ENCODE measurements around the gene EDDM3A. TPM values are rescaled to one million over a fixed set of nuclear protein-coding genes. Genes with fewer than 3 reads are reported as not detected.

Gene EDDM3A
- total and polyA plus RNA-seq, 10 of the 15 experiments (the other 5 are each of a cell fraction or from before 2014, with no cell fraction given) = not detected

- Histone ChIP-seq H3K4me1 (ENCODE audit: control insufficient read depth, insufficient read depth, low read length) (no peaks in the 10 kb centered on the region), H3K9ac (ENCODE audit: control insufficient read depth, insufficient read depth, low read length) (no peak overlapping the region), H4K20me1 (ENCODE audit: control insufficient read depth, insufficient read depth) (no peaks in the 10 kb centered on the region), H3K9me3 (replicated peaks; ENCODE audit: control insufficient read depth, insufficient read depth, low read length) (no peaks in the 10 kb centered on the region), H3K4me3 (no peak overlapping the region), H3K27ac (ENCODE audit: control insufficient read depth, insufficient read depth) (no peak overlapping the region), H2AFZ (ENCODE audit: control insufficient read depth, low read depth, low read length) (no peak overlapping the region), H3K36me3 (ENCODE audit: control insufficient read depth in 2 of 2, insufficient read depth in 2 of 2, low read length in 1 of 2) (no peaks in the 10 kb centered on the region), H3K4me2 (ENCODE audit: control insufficient read depth, insufficient read depth) (no peak overlapping the region), H3K27me3 (replicated peaks in 1 of 2; ENCODE audit: control insufficient read depth in 2 of 2, insufficient read depth in 2 of 2, low read length in 1 of 2) (peaks cover 0 to 3% of the 10 kb centered on the region in 2 experiments; a peak in 2 of 4 replicates), H3K79me2 (ENCODE audit: control insufficient read depth, insufficient read depth, low read length) (no peaks in the 10 kb centered on the region)
- intact Hi-C loops (cut with micrococcal nuclease; ENCODE audit: unreplicated experiment) (no loop called here), in situ Hi-C loops (cut with MboI) (no loop called here)
- BruUV-seq (replicated peaks) = no TSS peak
- 56% methylated on average over 5 of the region's 5 CpGs for WGBS (ENCODE audit: insufficient coverage, insufficient replicate concordance, low lambda C conversion rate, missing lambda C conversion rate)
- no peak for FAIRE-seq
- ChIA-PET POLR2A (no interaction called here), SMC1A (ENCODE audit: uncharacterized antibody, unreplicated experiment) (no interaction called here), CTCF (interaction anchor here (1.1 kb wide), 1 partner anchor 9 kb away, joined by 3 read pairs; no protein-coding TSS in a partner anchor), RAD21 (ENCODE audit: unreplicated experiment) (no interaction called here)
- ATAC-seq = no peak
- no peak for DNase-seq (ENCODE audit: low read depth, low spot score)
- TF ChIP-seq HDGF (IDR thresholded peaks at IDR 0.05) (no peak), HDAC6 (IDR thresholded peaks at IDR 0.05; ENCODE audit: unreplicated experiment) (no peak), SRF (IDR thresholded peaks at IDR 0.05; ENCODE audit: low read depth in 2 of 2, low read length in 2 of 2) (no peak), STAT1 (conservative IDR thresholded peaks at IDR 0.05) (no peak), POLR2A (IDR thresholded peaks at IDR 0.05; ENCODE audit: low read depth, low read length) (no peak), BCLAF1 (IDR thresholded peaks at IDR 0.05) (no peak), ZNF384 (IDR thresholded peaks at IDR 0.05; ENCODE audit: borderline replicate concordance, low read depth, low read length) (no peak), ZNF207 (IDR thresholded peaks at IDR 0.05; ENCODE audit: borderline replicate concordance) (no peak), CTCF (IDR thresholded peaks at IDR 0.05 in 2 of 3, conservative IDR thresholded peaks at IDR 0.05 in 1 of 3; ENCODE audit: control insufficient read depth in 2 of 3, extremely low read depth in 1 of 3, insufficient read depth in 1 of 3, low read depth in 3 of 3, low read length in 3 of 3) (no peak), WRNIP1 (IDR thresholded peaks at IDR 0.05; ENCODE audit: borderline replicate concordance, low read depth, low read length) (no peak), MLLT1 (IDR thresholded peaks at IDR 0.05) (no peak), ZNF592 (IDR thresholded peaks at IDR 0.05) (no peak)
Observed at GRCh38 chr14:20732477-20732876, 13.2 kb upstream of the EDDM3A start.

Measured in GM12878 (cell line).